ENCODE measurements around the gene MRPL57. TPM values are rescaled to one million over a fixed set of nuclear protein-coding genes. Genes with fewer than 3 reads are reported as not detected.
"Not testable (repeated sequence)": the region's sequence is repeated elsewhere in the genome, so short reads cannot be mapped to it uniquely, and the experiment has no call there.

Gene MRPL57
- 10.1 TPM for total RNA-seq

DNA sequence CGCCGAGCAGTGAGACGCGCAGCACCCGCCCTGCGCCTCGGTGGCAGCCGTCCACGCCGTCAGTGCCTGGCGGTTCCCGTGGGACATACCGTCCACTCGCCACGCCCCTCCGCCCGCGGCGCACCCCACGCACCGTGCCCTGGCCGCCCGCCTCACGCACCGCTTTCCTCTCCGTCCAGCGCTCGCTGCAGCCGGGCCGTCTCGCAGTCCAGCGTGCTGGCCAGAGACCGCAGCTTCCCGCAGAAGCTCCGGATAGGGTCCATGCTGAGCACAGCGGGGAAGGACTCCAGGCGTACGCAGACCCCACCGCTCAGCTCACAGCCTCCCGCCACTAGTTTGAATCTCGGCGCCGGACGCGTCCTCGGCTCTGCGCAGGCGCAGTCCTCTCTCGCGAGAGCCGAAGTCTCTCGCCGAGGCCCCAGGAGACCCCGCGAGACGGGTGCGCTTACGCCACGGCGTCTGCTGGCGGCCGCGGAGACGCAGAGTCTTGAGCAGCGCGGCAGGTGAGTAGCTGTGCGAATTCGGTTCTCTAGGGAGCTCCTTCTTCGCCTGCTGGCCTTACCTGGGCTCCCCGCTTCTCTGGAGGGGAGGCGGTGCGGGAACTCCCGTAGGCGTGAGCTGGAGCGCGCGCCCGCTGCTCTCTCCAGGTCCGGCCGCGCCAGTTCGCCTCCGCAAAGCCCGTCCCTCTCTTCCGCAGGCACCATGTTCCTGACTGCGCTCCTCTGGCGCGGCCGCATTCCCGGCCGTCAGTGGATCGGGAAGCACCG is at the start of gene MRPL57, which contains the start of gene SKA3:
Gene MRPL57, plus strand, starts transcription at position 444 of the 767 bp plus-strand sequence. Its CDS starts 259 bp downstream, at position 703.
Gene SKA3, minus strand, starts transcription at position 338 of the 767 bp plus-strand sequence. Its CDS starts 75 bp downstream, at position 263.
- ATAC-seq (peak; percentile 99), DNase-seq (ENCODE audit: low spot score) (peak; percentile 94)
- intact Hi-C loops (cut with DNase I), result no loop called here

GRCh38 chr13:21130116-21130515 is 46.3 kb upstream of the MRPL57 start:
- intact Hi-C loops (cut with DNase I), result loop anchor here (5.0 kb wide), 1 partner anchor 188 kb away; no protein-coding TSS in a partner anchor
- DNase-seq (ENCODE audit: low spot score), result no peak
- ATAC-seq, result no peak

DNA sequence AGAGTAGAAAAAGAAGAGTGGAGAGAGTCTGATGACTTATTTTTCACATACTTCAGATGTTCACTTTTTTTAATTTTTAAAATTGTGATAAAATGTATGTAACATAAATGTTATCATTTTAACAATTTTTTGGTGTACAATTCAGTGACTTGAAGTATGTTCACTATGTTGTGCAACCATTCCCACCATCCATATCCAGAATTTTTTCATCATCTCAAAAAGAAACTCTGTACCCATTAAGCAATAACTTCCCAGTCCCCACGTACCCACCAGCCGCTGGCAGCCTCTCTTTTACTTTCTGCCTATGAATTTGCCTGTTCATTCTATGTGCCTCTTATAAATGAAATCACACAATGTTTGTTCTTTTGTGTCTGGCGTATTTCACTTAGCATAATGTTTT is 43.4 kb upstream of the MRPL57 start:
- DNase-seq (ENCODE audit: low spot score), result no peak
- intact Hi-C loops (cut with DNase I), result loop anchor here (5.0 kb wide), 1 partner anchor 191 kb away; no protein-coding TSS in a partner anchor
- ATAC-seq, result no peak

DNA sequence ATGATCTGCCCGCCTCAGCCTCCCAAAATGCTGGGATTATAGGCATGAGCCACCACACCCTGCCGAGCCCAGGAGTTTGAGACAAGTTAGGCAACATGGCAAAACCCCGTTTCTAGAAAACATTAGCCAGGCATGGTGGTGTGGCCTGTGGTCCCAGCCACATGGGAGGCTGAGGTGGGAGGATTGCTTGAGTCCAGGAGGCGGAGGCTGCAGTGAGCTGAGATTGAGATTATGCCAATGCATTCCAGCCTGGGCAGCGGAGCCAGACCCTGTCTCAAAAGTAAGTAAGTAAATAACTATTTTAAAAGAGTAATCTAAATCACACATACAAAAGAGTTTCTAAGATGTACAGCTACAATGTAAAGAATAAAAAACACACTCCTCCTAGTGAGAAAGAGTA is 42.0 kb upstream of the MRPL57 start:
- ATAC-seq (no peak), DNase-seq (ENCODE audit: low spot score) (no peak)
- intact Hi-C loops (cut with DNase I), result loop anchor here (5.0 kb wide), 1 partner anchor 192 kb away; no protein-coding TSS in a partner anchor

GRCh38 chr13:21135833-21136232 is 40.6 kb upstream of the MRPL57 start:
- DNase-seq (ENCODE audit: low spot score); intact Hi-C loops (cut with DNase I); ATAC-seq: not testable (repeated sequence)

GRCh38 chr13:21137696-21138095 is 38.8 kb upstream of the MRPL57 start:
- ATAC-seq (no peak), DNase-seq (ENCODE audit: low spot score) (no peak)
- intact Hi-C loops (cut with DNase I), result no loop called here

DNA sequence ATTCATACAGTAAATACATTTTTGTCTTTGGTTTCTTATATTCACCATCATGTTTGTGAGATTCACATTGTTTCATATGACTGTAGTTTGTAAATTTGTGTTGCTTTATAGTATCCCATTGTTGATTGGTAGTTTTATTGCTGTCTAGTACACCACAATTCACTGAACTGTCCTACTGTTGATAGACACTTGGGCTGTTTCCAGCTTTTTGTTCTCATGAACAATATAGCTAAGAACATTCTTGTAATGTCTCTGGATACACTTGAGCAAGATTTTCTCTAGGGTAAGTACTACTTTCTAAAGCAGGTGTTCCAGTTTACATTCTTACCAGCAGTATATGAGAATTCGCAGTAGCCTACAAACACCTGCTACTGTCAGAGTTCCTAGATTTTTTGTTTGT is 37.9 kb upstream of the MRPL57 start:
- intact Hi-C loops (cut with DNase I), result no loop called here
- ATAC-seq (no peak), DNase-seq (ENCODE audit: low spot score) (no peak)

DNA sequence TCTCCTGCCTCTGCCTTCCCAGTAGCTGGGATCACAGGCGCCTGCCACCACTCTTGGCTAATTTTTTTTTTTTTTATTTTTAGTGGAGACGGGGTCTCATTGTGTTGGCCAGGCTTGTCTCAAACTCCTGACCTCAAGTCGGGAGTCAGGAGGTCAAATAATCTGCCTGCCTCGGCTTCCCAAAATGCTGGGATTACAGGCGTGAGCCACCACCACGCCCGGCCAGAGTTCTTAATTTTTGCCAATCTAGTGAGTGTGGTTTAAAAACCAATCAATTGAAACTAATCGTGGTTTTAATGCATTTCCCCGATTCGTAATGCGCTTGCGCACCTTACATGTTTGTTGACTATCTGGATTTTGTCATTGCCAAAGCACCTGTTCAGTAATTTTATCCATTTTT is 37.1 kb upstream of the MRPL57 start:
- DNase-seq (ENCODE audit: low spot score) (no peak), ATAC-seq (no peak)
- intact Hi-C loops (cut with DNase I), result no loop called here

- DNase-seq (ENCODE audit: low spot score), result no peak
- ATAC-seq, result no peak
- intact Hi-C loops (cut with DNase I), result no loop called here
Observed at GRCh38 chr13:21142766-21143165, 33.7 kb upstream of the MRPL57 start.

GRCh38 chr13:21147827-21148226 is 28.6 kb upstream of the MRPL57 start:
- DNase-seq (ENCODE audit: low spot score) (no peak), ATAC-seq (no peak)
- intact Hi-C loops (cut with DNase I), result no loop called here

DNA sequence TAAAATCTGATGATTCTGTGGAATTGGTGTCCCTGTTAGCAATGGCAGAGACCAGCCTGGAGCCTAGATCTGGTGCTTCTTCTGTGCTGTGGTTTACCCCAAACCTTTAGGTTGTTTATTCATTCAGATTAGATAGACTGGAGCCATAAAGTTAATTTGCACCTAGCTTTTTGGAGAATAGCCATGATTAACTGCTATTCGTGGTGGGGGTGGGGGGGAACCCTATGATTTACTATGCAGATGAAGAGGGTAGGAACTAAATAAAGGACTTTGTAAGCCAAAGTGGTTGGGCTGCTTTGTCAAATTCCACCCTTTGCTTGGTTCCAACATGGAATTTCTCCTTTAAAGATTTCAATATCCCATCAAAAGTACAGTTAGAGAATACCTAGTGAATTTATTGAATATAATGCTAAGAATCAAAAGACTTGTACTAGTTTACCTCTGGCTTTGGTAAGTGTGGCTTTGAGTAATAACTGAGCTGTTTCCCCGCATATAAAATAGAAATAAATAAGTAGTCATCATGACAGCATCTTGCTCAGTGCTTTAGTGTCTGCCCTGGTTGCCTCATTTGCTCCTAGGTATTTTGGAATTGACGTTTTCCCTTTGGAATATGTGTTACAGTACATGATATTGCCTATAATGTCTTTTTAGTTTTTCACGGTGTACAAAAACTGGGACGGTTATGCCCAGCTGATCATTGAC is 27.8 kb upstream of the MRPL57 start:
- DNase-seq (ENCODE audit: low spot score), result no peak
- no peak for ATAC-seq
- intact Hi-C loops (cut with DNase I), result no loop called here

GRCh38 chr13:21149568-21149967 is 26.9 kb upstream of the MRPL57 start:
- intact Hi-C loops (cut with DNase I), result no loop called here
- ATAC-seq (no peak), DNase-seq (ENCODE audit: low spot score) (no peak)

DNA sequence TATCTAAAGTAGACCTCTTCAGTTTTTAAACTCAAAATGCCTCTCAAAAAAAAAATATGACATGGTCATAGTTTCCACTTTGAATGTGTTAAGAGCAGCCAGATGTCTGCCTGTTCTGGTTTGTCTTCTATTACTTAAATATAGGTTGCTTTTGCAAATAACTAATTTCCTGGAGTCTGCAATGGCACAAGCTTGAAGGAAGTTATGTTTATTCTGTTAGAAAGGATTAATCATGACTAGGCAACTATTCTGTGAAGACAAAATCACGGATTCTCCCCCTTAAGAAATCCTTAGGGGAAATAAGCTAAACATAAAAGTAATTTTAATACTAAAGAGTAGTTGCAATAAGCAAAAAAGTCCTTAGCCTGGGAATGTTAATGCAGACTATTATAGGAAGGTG is 26.4 kb upstream of the MRPL57 start:
- no peak for ATAC-seq
- intact Hi-C loops (cut with DNase I), result no loop called here

GRCh38 chr13:21152251-21152899 is 24.1 kb upstream of the MRPL57 start:
- ATAC-seq (no peak), DNase-seq (ENCODE audit: low spot score) (no peak)
- intact Hi-C loops (cut with DNase I), result no loop called here

More for the DNA sequence above, 26.4 kb upstream of the MRPL57 start:
- DNase-seq (ENCODE audit: low spot score), result no peak

DNA sequence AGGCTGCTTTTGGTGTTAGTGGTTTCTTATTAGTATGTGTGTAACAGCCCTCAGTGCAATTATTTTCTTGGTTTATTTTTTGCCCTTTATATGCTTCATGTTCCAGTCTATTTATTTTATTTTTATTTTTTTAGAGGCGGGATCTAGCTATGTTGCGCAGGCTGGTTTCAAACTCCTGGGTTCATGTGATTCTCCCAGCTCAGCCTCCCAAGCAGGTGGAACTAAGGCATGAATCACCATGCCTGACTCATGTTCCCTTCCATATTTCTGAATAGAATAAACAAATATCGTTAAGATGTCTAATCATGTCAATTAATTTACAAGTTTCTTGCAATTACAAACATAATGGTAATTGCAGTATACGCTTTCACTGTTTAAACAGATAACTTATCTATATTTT is 11.8 kb upstream of the MRPL57 start:
- ATAC-seq (no peak), DNase-seq (ENCODE audit: low spot score) (no peak)
- intact Hi-C loops (cut with DNase I), result no loop called here

DNA sequence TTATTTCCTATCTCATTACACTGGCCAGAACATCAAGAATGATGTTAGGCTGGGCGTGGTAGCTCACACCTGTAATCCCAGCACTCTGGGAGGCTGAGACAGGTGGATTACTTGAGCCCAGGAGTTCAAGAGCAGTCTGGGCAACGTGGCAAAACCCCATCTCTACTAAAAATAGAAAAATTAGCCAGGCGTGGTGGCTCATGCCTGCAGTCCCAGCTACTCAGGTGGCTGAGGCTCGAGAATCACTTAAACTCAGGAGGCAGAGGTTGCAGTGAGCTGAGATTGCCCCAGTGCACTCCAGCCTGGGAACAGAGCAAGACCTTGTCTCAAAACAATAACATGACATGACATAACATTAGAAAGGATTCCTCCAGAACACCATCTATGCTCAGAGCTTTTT is 10.9 kb upstream of the MRPL57 start:
- DNase-seq (ENCODE audit: low spot score); ATAC-seq; intact Hi-C loops (cut with DNase I): not testable (repeated sequence)

- intact Hi-C loops (cut with DNase I), result loop anchor here (2.0 kb wide), 1 partner anchor 53 kb away; no protein-coding TSS in a partner anchor
- ATAC-seq (no peak), DNase-seq (ENCODE audit: low spot score) (no peak)
Observed at GRCh38 chr13:21171420-21171819, 5.0 kb upstream of the MRPL57 start.

- intact Hi-C loops (cut with DNase I); DNase-seq (ENCODE audit: low spot score); ATAC-seq: not testable (repeated sequence)
Observed at GRCh38 chr13:21173767-21174166, 2.7 kb upstream of the MRPL57 start.

DNA sequence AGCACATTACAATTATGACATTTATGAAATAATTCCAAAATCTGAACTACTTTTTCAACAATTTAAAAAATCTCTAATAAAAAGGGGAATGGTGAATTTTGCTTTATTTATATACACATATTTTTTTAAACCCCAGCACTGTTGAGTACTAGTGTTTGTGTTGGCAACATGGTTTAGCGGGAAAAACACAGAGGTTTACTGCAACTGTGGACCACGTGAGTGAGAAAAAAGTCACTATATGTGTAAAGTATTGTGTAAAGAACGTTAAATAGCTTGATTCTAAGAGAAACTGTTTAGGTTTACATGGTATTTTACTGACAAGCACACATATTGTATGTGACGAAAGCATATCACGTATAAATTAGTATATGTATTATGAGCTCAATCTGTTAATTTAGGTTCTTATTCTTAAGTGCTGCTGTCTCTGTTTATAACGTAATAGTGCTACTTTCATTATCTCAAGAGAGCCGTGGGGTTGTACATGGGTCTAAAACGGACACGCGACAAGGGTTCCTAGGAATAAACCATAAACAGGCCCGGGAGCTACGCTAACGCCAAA is 723 bp upstream of the MRPL57 start:
- no peak for DNase-seq (ENCODE audit: low spot score)
- intact Hi-C loops (cut with DNase I), result no loop called here
- ATAC-seq, result no peak

All from sciatic nerve (tissue), 2 donors.